ENCODE results near the gene TCHP.
"Not testable (repeated sequence)": the region's sequence is repeated elsewhere in the genome, so short reads cannot be mapped to it uniquely, and the experiment has no call there.

TCHP gene

GRCh38 chr12:109928058-109928656, 28.1 kb downstream of the TCHP start:
- H3F3A ChIP-seq (ENCODE audit: low read depth) = no peaks in the 10 kb centered on the region
- H3K36me3 ChIP-seq (ENCODE audit: insufficient read depth, low read length) = peaks cover 17% of the 10 kb centered on the region; the same call in 1 of the 2 replicates
- no peak overlapping the region for H3K4me3 ChIP-seq (ENCODE audit: low read length, poor library complexity, severe bottlenecking)
- H3K9ac ChIP-seq (ENCODE audit: low read depth, low read length, poor library complexity, severe bottlenecking) = no peak overlapping the region
- H3K4me1 ChIP-seq (ENCODE audit: insufficient read depth, low read length, poor library complexity, severe bottlenecking) = no peaks in the 10 kb centered on the region
- no peaks in the 10 kb centered on the region for H4K20me1 ChIP-seq (ENCODE audit: insufficient read depth, low read length, poor library complexity, severe bottlenecking)
- no peak overlapping the region for H2AFZ ChIP-seq (ENCODE audit: low read length)
- H3K79me2 ChIP-seq (ENCODE audit: insufficient read depth, low read length) = no peaks in the 10 kb centered on the region
- no peaks in the 10 kb centered on the region for H3K9me3 ChIP-seq (ENCODE audit: insufficient read depth, low read depth, low read length)
- no peak overlapping the region for H3K4me2 ChIP-seq (ENCODE audit: low read depth, low read length, poor library complexity, severe bottlenecking)
- no peaks in the 10 kb centered on the region for H3K9me2 ChIP-seq (replicated peaks; ENCODE audit: low read depth, low read length)
- TF ChIP-seq, protein P1, sequence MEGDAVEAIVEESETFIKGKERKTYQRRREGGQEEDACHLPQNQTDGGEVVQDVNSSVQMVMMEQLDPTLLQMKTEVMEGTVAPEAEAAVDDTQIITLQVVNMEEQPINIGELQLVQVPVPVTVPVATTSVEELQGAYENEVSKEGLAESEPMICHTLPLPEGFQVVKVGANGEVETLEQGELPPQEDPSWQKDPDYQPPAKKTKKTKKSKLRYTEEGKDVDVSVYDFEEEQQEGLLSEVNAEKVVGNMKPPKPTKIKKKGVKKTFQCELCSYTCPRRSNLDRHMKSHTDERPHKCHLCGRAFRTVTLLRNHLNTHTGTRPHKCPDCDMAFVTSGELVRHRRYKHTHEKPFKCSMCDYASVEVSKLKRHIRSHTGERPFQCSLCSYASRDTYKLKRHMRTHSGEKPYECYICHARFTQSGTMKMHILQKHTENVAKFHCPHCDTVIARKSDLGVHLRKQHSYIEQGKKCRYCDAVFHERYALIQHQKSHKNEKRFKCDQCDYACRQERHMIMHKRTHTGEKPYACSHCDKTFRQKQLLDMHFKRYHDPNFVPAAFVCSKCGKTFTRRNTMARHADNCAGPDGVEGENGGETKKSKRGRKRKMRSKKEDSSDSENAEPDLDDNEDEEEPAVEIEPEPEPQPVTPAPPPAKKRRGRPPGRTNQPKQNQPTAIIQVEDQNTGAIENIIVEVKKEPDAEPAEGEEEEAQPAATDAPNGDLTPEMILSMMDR (conservative IDR thresholded peaks at IDR 0.05; ENCODE audit: low read length) = no peak
- no peak for TF ChIP-seq EZH2phosphoT487 (IDR thresholded peaks at IDR 0.05; ENCODE audit: borderline replicate concordance)
- no peaks in the 10 kb centered on the region for H3K27me3 ChIP-seq (ENCODE audit: insufficient read depth, low read length, poor library complexity, severe bottlenecking)

- not testable (repeated sequence) for H3K27me3 ChIP-seq (ENCODE audit: insufficient read depth, low read length, poor library complexity, severe bottlenecking); H4K20me1 ChIP-seq (ENCODE audit: insufficient read depth, low read length, poor library complexity, severe bottlenecking); H3K79me2 ChIP-seq (ENCODE audit: insufficient read depth, low read length); H3K9me3 ChIP-seq (ENCODE audit: insufficient read depth, low read depth, low read length); H3F3A ChIP-seq (ENCODE audit: low read depth); H3K9me2 ChIP-seq (replicated peaks; ENCODE audit: low read depth, low read length); H2AFZ ChIP-seq (ENCODE audit: low read length); H3K4me2 ChIP-seq (ENCODE audit: low read depth, low read length, poor library complexity, severe bottlenecking); H3K4me1 ChIP-seq (ENCODE audit: insufficient read depth, low read length, poor library complexity, severe bottlenecking); H3K9ac ChIP-seq (ENCODE audit: low read depth, low read length, poor library complexity, severe bottlenecking); H3K4me3 ChIP-seq (ENCODE audit: low read length, poor library complexity, severe bottlenecking)
- peaks cover 19% of the 10 kb centered on the region; the same call in 1 of the 2 replicates for H3K36me3 ChIP-seq (ENCODE audit: insufficient read depth, low read length)
Measured at GRCh38 chr12:109929326-109929725, 29.3 kb downstream of the TCHP start.

GRCh38 chr12:109930028-109930800, 30.1 kb downstream of the TCHP start:
- Histone ChIP-seq H3K9me2 (replicated peaks; ENCODE audit: low read depth, low read length) (no peaks in the 10 kb centered on the region), H3K79me2 (ENCODE audit: insufficient read depth, low read length) (no peaks in the 10 kb centered on the region), H3K9me3 (ENCODE audit: insufficient read depth, low read depth, low read length) (no peaks in the 10 kb centered on the region), H4K20me1 (ENCODE audit: insufficient read depth, low read length, poor library complexity, severe bottlenecking) (no peaks in the 10 kb centered on the region), H3K4me1 (ENCODE audit: insufficient read depth, low read length, poor library complexity, severe bottlenecking) (no peaks in the 10 kb centered on the region), H2AFZ (ENCODE audit: low read length) (no peak overlapping the region), H3K36me3 (ENCODE audit: insufficient read depth, low read length) (peaks cover 19% of the 10 kb centered on the region; the same call in 1 of the 2 replicates), H3K27me3 (ENCODE audit: insufficient read depth, low read length, poor library complexity, severe bottlenecking) (no peaks in the 10 kb centered on the region), H3K9ac (ENCODE audit: low read depth, low read length, poor library complexity, severe bottlenecking) (no peak overlapping the region), H3K4me2 (ENCODE audit: low read depth, low read length, poor library complexity, severe bottlenecking) (no peak overlapping the region), H3K4me3 (ENCODE audit: low read length, poor library complexity, severe bottlenecking) (no peak overlapping the region), H3F3A (ENCODE audit: low read depth) (no peaks in the 10 kb centered on the region)
- TF ChIP-seq, protein P1 (conservative IDR thresholded peaks at IDR 0.05; ENCODE audit: low read length) = no peak
- no peak for TF ChIP-seq EZH2phosphoT487 (IDR thresholded peaks at IDR 0.05; ENCODE audit: borderline replicate concordance)
